DOHH2 (cell line): ENCODE data around the gene GRAMD2B.

ENCODE experiments used
- H3F3A ChIP-seq: fragments of 200-600 bp; sonication (generic), shearing (Covaris generic); 2 replicates; pipeline ENCODE4 v1.6.0; 2016; ENCODE audit warnings: antibody characterized with exemption, mild to moderate bottlenecking; ENCODE audit not compliant: control insufficient read depth, insufficient read depth
- H3K27ac ChIP-seq: fragments of 200-600 bp; sonication (generic); 2 replicates; pipeline ENCODE4 v1.5.1; 2014; ENCODE audit warnings: low read depth, mild to moderate bottlenecking, low read length, moderate library complexity
- H3K27me3 ChIP-seq: fragments of 200-600 bp; sonication (generic); 2 replicates; pipeline ENCODE4 v1.6.1; 2014; ENCODE audit warnings: mild to moderate bottlenecking, low read length, mixed read lengths; ENCODE audit not compliant: control insufficient read depth
- H3K36me3 ChIP-seq: fragments of 200-600 bp; sonication (generic); 2 replicates; pipeline ENCODE4 v1.6.1; 2014; ENCODE audit warnings: mild to moderate bottlenecking, low read length, moderate library complexity, mixed read lengths; ENCODE audit not compliant: control insufficient read depth
- H3K4me1 ChIP-seq: fragments of 200-600 bp; sonication (generic); 2 replicates; pipeline ENCODE4 v1.6.1; 2014; ENCODE audit warnings: mild to moderate bottlenecking, low read length, mixed read lengths; ENCODE audit not compliant: control insufficient read depth
- H3K4me2 ChIP-seq: fragments of 200-600 bp; sonication (generic); 2 replicates; pipeline ENCODE4 v1.6.0; 2014; ENCODE audit warnings: mild to moderate bottlenecking, low read length, moderate library complexity
- H3K4me3 ChIP-seq: fragments of 200-600 bp; sonication (generic); 2 replicates; pipeline ENCODE4 v1.5.1; 2014; ENCODE audit warnings: mild to moderate bottlenecking, low read length, mixed read lengths
- H3K79me2 ChIP-seq: fragments of 200-600 bp; sonication (generic); 2 replicates; pipeline ENCODE4 v1.6.1; 2014; ENCODE audit warnings: mild to moderate bottlenecking, low read length, mixed read lengths; ENCODE audit not compliant: control insufficient read depth
- H3K9me2 ChIP-seq: fragments of 200-600 bp; sonication (generic); replicated peaks from 2 replicates; pipeline ENCODE4 v1.6.1; 2014; ENCODE audit warnings: mild to moderate bottlenecking, low read length, mixed read lengths; ENCODE audit not compliant: control insufficient read depth
- H3K9me3 ChIP-seq: fragments of 200-600 bp; sonication (generic); 2 replicates; pipeline ENCODE4 v1.6.1; 2014; ENCODE audit warnings: antibody characterized with exemption, low read length, mixed read lengths; ENCODE audit not compliant: control insufficient read depth, insufficient read depth
- H4K20me1 ChIP-seq: fragments of 200-600 bp; sonication (generic); 2 replicates; pipeline ENCODE4 v1.6.0; 2014; ENCODE audit warnings: low read depth, mild to moderate bottlenecking, antibody characterized with exemption, low read length, moderate library complexity; ENCODE audit not compliant: control insufficient read depth, insufficient read depth
- CTCF ChIP-seq: fragments of 200-600 bp; sonication (generic); IDR thresholded peaks from one replicate; pipeline ENCODE4 v1.5.1; 2014; ENCODE audit warnings: antibody characterized with exemption, mild to moderate bottlenecking, low read depth, low read length; ENCODE audit not compliant: poor library complexity, severe bottlenecking
- EZH2phosphoT487 ChIP-seq: fragments of 200-600 bp; sonication (generic); IDR thresholded peaks from 2 replicates; pipeline ENCODE4 v1.6.1; 2017; ENCODE audit warnings: borderline replicate concordance, mild to moderate bottlenecking, antibody characterized with exemption, low read length, moderate library complexity, mixed read lengths

Gene GRAMD2B

GRCh38 chr5:126514131-126514557, 90.9 kb downstream of the GRAMD2B start:
- Histone ChIP-seq H3K79me2 (no peaks in the 10 kb centered on the region), H3K4me1 (peaks cover 2% of the 10 kb centered on the region; the same call in 1 of the 2 replicates), H3K27me3 (no peaks in the 10 kb centered on the region), H3K4me2 (no peak overlapping the region), H3F3A (no peaks in the 10 kb centered on the region), H3K9me3 (no peaks in the 10 kb centered on the region), H3K4me3 (no peak overlapping the region), H3K27ac (no peak overlapping the region), H3K9me2 (no peaks in the 10 kb centered on the region), H3K36me3 (no peaks in the 10 kb centered on the region), H4K20me1 (no peaks in the 10 kb centered on the region)
- TF ChIP-seq EZH2phosphoT487 (no peak), CTCF (no peak)

GRCh38 chr5:126514558-126515141, 91.4 kb downstream of the GRAMD2B start:
- no peak overlapping the region for H3K27ac ChIP-seq
- H3F3A ChIP-seq: no peaks in the 10 kb centered on the region
- no peaks in the 10 kb centered on the region for H3K9me3 ChIP-seq
- no peaks in the 10 kb centered on the region for H3K79me2 ChIP-seq
- no peaks in the 10 kb centered on the region for H4K20me1 ChIP-seq
- no peak overlapping the region for H3K4me2 ChIP-seq
- no peaks in the 10 kb centered on the region for H3K4me1 ChIP-seq
- H3K27me3 ChIP-seq: no peaks in the 10 kb centered on the region
- no peak overlapping the region for H3K4me3 ChIP-seq
- H3K9me2 ChIP-seq: no peaks in the 10 kb centered on the region
- TF ChIP-seq CTCF: no peak
- TF ChIP-seq EZH2phosphoT487: no peak
- H3K36me3 ChIP-seq: no peaks in the 10 kb centered on the region

GRCh38 chr5:126515337-126515736, 92.1 kb downstream of the GRAMD2B start:
- Histone ChIP-seq H3K4me3 (no peak overlapping the region), H3K27ac (no peak overlapping the region), H4K20me1 (no peaks in the 10 kb centered on the region), H3K9me2 (no peaks in the 10 kb centered on the region), H3K36me3 (no peaks in the 10 kb centered on the region), H3F3A (no peaks in the 10 kb centered on the region), H3K79me2 (no peaks in the 10 kb centered on the region), H3K4me2 (no peak overlapping the region), H3K27me3 (no peaks in the 10 kb centered on the region), H3K4me1 (no peaks in the 10 kb centered on the region), H3K9me3 (no peaks in the 10 kb centered on the region)
- TF ChIP-seq EZH2phosphoT487 (no peak), CTCF (no peak)

GRCh38 chr5:126516133-126516532, 92.9 kb downstream of the GRAMD2B start:
- H3K79me2 ChIP-seq: no peaks in the 10 kb centered on the region
- no peaks in the 10 kb centered on the region for H3K27me3 ChIP-seq
- no peaks in the 10 kb centered on the region for H3K9me2 ChIP-seq
- H3K4me1 ChIP-seq: no peaks in the 10 kb centered on the region
- no peaks in the 10 kb centered on the region for H4K20me1 ChIP-seq
- no peaks in the 10 kb centered on the region for H3K9me3 ChIP-seq
- H3K4me2 ChIP-seq: no peak overlapping the region
- H3K4me3 ChIP-seq: no peak overlapping the region
- TF ChIP-seq EZH2phosphoT487 (no peak), CTCF (no peak)
- no peaks in the 10 kb centered on the region for H3K36me3 ChIP-seq
- H3K27ac ChIP-seq: no peak overlapping the region
- H3F3A ChIP-seq: no peaks in the 10 kb centered on the region
